Measurements from ENCODE around the gene CKAP2.

The CKAP2 gene

DNA sequence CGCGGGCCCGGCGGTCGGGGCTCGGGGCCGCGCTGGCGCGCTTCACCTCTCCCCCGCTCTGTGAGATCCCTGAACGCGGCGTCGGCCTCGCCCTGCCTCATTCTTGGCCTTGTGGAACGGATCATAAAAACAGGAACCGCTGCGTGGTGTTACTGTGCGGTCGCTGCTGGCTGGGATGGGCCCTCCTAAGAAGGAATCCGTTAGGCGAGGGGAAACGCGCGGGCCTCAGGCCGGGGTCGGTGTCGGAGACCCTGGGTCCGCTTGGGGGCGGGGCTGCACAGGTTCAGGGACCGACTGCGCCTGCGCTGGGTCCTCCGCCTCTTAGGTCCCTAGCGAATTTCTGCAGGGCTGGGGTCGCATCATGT lies 381 bp downstream of the CKAP2 start (continued):
- TF ChIP-seq ZNF324 (tag by site-specific recombination; IDR thresholded peaks at IDR 0.05) (no peak), TRIM28 (IDR thresholded peaks at IDR 0.05; ENCODE audit: borderline replicate concordance, low read length) (no peak), ZNF555 (tag by site-specific recombination; conservative IDR thresholded peaks at IDR 0.05) (no peak), ZNF558 (tag by site-specific recombination; IDR thresholded peaks at IDR 0.05) (no peak), GLIS2 (tag by site-specific recombination; IDR thresholded peaks at IDR 0.05) (no peak), ZNF664 (tag by site-specific recombination; IDR thresholded peaks at IDR 0.05) (no peak), KLF1 (tag by site-specific recombination; IDR thresholded peaks at IDR 0.05) (no peak), ZNF155 (tag by site-specific recombination; IDR thresholded peaks at IDR 0.05) (no peak), ZNF670 (tag by site-specific recombination; IDR thresholded peaks at IDR 0.05; ENCODE audit: low read depth) (no peak), ZNF791 (tag by site-specific recombination; IDR thresholded peaks at IDR 0.05) (no peak), ZNF223 (tag by site-specific recombination; IDR thresholded peaks at IDR 0.05) (no peak), BCL11B (tag by site-specific recombination; IDR thresholded peaks at IDR 0.05; ENCODE audit: low read depth) (peak; percentile 60; the same call in 1 of the 2 replicates), ZNF792 (tag by site-specific recombination; IDR thresholded peaks at IDR 0.05) (no peak), ZNF837 (tag by site-specific recombination; IDR thresholded peaks at IDR 0.05) (no peak), ZNF571 (tag by site-specific recombination; IDR thresholded peaks at IDR 0.05) (no peak), ZNF707 (tag by site-specific recombination; IDR thresholded peaks at IDR 0.05) (no peak), ZNF677 (tag by site-specific recombination; IDR thresholded peaks at IDR 0.05) (no peak), IKZF3 (tag by site-specific recombination; IDR thresholded peaks at IDR 0.05) (no peak), ZNF510 (tag by site-specific recombination; IDR thresholded peaks at IDR 0.05; ENCODE audit: insufficient replicate concordance) (no peak), ZBTB8A (tag by site-specific recombination; IDR thresholded peaks at IDR 0.05) (no peak), ZNF174 (tag by site-specific recombination; IDR thresholded peaks at IDR 0.05) (no peak), ZFP41 (tag by site-specific recombination; IDR thresholded peaks at IDR 0.05; ENCODE audit: borderline replicate concordance) (no peak), KLF8 (tag by site-specific recombination; IDR thresholded peaks at IDR 0.05) (no peak), SP3 (tag by site-specific recombination; IDR thresholded peaks at IDR 0.05) (no peak), PRDM1 (tag by site-specific recombination; IDR thresholded peaks at IDR 0.05) (no peak), HOXD13 (CRISPR knock-in tag; IDR thresholded peaks at IDR 0.05; ENCODE audit: borderline replicate concordance) (no peak), ZNF501 (tag by site-specific recombination; IDR thresholded peaks at IDR 0.05) (0 out of 2 replicates have a peak, but pooled peaks have one; percentile 3)
- TF ChIP-seq, protein P1, sequence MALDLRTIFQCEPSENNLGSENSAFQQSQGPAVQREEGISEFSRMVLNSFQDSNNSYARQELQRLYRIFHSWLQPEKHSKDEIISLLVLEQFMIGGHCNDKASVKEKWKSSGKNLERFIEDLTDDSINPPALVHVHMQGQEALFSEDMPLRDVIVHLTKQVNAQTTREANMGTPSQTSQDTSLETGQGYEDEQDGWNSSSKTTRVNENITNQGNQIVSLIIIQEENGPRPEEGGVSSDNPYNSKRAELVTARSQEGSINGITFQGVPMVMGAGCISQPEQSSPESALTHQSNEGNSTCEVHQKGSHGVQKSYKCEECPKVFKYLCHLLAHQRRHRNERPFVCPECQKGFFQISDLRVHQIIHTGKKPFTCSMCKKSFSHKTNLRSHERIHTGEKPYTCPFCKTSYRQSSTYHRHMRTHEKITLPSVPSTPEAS (tag by site-specific recombination; IDR thresholded peaks at IDR 0.05), result no peak
- TF ChIP-seq, protein P2, sequence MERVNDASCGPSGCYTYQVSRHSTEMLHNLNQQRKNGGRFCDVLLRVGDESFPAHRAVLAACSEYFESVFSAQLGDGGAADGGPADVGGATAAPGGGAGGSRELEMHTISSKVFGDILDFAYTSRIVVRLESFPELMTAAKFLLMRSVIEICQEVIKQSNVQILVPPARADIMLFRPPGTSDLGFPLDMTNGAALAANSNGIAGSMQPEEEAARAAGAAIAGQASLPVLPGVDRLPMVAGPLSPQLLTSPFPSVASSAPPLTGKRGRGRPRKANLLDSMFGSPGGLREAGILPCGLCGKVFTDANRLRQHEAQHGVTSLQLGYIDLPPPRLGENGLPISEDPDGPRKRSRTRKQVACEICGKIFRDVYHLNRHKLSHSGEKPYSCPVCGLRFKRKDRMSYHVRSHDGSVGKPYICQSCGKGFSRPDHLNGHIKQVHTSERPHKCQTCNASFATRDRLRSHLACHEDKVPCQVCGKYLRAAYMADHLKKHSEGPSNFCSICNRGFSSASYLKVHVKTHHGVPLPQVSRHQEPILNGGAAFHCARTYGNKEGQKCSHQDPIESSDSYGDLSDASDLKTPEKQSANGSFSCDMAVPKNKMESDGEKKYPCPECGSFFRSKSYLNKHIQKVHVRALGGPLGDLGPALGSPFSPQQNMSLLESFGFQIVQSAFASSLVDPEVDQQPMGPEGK (tag by site-specific recombination; IDR thresholded peaks at IDR 0.05), result peak; percentile 42; the same call in 1 of the 2 replicates
- TF ChIP-seq, protein P3, sequence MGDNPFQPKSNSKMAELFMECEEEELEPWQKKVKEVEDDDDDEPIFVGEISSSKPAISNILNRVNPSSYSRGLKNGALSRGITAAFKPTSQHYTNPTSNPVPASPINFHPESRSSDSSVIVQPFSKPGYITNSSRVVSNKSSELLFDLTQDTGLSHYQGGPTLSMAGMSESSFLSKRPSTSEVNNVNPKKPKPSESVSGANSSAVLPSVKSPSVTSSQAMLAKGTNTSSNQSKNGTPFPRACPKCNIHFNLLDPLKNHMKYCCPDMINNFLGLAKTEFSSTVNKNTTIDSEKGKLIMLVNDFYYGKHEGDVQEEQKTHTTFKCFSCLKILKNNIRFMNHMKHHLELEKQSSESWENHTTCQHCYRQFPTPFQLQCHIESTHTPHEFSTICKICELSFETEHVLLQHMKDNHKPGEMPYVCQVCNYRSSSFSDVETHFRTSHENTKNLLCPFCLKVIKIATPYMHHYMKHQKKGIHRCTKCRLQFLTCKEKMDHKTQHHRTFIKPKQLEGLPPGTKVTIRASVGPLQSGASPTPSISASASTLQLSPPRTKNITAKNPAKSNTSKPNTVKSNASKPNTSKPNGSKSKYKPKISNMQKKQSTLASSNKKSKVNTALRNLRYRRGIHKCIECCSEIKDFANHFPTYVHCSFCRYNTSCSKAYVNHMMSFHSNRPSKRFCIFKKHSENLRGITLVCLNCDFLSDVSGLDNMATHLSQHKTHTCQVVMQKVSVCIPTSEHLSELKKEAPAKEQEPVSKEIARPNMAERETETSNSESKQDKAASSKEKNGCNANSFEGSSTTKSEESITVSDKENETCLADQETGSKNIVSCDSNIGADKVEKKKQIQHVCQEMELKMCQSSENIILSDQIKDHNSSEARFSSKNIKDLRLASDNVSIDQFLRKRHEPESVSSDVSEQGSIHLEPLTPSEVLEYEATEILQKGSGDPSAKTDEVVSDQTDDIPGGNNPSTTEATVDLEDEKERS (tag by site-specific recombination; IDR thresholded peaks at IDR 0.05), result no peak
- TF ChIP-seq, protein P4, sequence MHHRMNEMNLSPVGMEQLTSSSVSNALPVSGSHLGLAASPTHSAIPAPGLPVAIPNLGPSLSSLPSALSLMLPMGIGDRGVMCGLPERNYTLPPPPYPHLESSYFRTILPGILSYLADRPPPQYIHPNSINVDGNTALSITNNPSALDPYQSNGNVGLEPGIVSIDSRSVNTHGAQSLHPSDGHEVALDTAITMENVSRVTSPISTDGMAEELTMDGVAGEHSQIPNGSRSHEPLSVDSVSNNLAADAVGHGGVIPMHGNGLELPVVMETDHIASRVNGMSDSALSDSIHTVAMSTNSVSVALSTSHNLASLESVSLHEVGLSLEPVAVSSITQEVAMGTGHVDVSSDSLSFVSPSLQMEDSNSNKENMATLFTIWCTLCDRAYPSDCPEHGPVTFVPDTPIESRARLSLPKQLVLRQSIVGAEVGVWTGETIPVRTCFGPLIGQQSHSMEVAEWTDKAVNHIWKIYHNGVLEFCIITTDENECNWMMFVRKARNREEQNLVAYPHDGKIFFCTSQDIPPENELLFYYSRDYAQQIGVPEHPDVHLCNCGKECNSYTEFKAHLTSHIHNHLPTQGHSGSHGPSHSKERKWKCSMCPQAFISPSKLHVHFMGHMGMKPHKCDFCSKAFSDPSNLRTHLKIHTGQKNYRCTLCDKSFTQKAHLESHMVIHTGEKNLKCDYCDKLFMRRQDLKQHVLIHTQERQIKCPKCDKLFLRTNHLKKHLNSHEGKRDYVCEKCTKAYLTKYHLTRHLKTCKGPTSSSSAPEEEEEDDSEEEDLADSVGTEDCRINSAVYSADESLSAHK (tag by site-specific recombination; IDR thresholded peaks at IDR 0.05), result no peak
- TF ChIP-seq, protein P5, sequence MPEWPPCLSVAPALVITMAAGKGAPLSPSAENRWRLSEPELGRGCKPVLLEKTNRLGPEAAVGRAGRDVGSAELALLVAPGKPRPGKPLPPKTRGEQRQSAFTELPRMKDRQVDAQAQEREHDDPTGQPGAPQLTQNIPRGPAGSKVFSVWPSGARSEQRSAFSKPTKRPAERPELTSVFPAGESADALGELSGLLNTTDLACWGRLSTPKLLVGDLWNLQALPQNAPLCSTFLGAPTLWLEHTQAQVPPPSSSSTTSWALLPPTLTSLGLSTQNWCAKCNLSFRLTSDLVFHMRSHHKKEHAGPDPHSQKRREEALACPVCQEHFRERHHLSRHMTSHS (tag by site-specific recombination; IDR thresholded peaks at IDR 0.05), result no peak

Measured in HEK293 (cell line).